Right hindlimb (tissue), 1 donor: ENCODE data around the gene SLC2A3.
"Not testable (repeated sequence)": the region's sequence is repeated elsewhere in the genome, so short reads cannot be mapped to it uniquely, and the experiment has no call there.

ENCODE experiments used
- DNase-seq: peaks from one replicate; pipeline ENCODE4 v3.0.0-alpha.2; 2018

Gene SLC2A3

DNA sequence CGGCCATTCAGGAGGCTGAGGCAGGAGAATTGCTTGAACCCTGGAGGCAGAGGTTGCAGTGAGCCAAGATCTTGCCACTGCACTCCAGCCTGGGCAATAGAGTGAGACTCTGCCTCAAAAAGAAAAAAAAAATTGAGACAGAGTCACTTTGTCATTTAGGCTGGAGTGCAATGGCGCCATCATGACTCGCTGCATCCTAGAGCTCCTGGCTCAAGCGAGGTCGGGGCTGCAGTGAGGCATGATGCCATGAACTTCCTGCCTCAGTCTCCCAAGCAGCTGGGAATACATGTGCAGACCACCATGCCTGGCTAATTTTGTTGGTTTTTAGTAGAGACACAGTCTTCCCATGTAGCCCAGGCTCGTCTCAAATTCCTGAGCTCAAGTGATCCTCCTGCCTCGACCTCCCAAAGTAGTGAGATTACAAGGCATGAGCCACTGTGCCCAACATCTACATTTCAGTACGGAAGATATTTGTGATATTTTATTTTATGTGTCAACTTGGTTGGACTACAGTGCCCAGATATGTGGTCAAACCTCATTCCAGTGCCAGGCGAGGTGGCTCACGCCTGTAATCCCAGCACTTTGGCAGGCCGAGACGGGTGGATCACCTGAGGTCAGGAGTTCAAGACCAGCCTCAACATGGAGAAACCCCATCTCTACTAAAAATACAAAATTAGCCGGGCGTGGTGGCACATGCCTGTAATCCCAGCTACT lies 14.4 kb upstream of the SLC2A3 start:
- not testable (repeated sequence) for DNase-seq

DNA sequence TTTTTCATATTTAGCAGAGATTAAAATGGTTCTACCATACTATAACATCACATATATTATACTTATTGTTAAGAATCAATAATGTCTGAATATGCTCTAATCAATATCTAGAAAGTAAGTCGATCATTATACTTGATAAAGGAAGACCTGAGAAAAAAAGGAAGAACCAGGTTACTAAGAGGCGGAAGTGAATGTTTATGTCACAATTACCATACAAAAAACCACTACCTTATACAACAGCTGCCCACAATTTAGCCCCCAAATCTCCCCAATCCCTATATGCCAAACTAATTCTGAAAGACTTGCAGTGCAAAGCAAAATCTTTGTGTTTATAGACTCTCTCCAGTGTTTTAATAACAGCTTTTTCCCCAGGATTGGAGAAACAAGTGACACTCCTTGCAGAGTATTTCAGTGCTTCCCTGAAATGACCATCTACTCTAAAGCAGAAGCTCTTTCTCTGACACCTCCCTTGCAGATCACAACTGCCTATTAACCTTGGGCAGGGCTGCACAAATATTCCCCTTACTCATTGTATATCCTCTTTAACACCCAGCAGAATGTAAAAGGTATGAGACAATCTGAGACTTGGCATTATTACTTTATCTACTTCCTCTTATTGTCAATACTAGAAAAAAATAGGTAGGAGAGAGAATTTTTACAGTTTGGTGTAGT lies 12.7 kb upstream of the SLC2A3 start:
- no peak for DNase-seq

DNA sequence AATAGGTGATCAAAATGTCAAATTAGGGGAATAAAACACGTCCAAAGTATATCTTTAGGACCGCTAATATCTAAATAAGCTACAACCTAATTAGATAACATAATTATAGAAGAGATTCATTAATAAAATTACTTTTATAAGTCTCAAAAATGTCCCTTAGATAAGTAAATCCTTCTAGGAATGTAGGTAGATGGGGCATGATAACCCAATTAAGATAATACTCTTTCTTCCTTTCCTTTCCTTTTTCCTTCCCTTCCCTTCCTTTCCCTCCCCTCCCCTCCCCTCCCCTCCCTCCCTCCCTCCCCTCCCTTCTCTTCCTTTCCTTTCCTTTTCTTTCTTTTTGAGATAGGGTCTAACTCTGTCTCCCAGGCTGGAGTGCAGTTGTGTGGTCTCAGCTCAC lies 11.0 kb upstream of the SLC2A3 start:
- DNase-seq = no peak

DNA sequence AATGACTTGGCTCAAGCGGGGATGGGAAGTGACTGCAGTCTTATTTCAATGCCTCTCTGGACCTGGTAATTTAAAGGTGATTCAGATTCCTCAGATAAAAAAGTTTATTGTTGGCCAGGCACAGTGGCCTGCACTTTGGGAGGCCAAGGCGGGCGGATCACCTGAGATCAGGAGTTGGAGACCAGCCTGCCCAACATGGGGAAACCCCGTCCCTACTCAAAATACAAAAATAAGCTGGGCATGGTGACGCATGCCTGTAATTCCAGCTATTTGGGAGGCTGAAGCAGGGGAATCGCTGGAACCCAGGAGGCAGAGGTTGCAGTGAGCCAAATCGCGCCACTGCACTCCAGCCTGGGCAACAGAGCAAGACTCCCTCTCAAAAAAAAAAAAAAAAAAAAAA lies 8.8 kb upstream of the SLC2A3 start:
- DNase-seq = not testable (repeated sequence)

DNA sequence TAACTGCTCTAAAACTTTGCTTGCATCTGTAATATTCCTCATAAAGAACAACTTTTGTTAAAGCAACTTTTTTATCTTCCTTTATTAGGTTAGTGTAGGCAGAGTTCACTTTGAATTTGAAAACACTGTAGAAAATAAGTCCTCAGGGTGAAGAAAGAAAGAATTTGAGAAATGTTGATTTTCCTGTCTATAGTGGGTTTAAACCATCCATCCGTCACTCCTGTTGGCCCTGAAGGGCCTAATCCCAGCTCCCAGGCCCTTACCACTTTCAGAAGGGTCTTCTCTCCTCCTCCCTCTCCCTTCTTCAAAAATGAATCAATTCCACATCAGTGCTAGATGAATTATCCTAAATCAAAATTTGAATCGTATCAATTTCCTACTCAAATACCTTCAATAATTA lies 4.9 kb upstream of the SLC2A3 start:
- DNase-seq = no peak

DNA sequence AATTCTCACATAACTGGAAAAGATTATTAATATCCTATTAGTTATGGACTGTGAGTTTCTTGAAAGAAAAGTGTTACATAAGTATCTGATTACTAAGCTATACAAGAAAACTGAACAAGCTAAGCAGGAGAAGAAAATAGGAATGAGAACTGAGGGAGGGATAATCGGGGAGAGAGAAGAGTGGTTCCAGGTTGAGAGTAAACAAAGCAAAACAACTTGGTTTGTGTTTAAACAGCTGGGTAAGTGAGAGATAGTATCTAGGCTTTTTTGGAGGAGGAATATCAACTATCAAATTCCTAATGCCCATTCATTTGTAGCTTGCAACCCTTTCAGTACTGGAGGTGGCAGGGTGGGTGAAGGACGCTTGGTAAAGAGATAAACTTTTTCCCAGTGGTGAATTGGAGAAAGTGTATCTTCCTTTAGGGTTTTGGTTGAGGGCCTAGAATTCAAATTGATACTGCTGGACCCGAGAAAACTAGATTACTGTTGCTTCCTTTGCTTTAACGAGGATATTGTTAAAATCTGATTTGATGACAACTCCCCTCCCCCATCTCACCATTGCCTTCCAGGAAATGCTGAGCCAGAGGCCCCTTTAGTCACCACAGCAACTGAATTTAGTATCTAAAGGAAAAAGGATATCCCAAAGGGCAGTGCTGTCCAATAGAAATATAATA lies 2.0 kb upstream of the SLC2A3 start:
- peak; percentile 41 for DNase-seq

DNA sequence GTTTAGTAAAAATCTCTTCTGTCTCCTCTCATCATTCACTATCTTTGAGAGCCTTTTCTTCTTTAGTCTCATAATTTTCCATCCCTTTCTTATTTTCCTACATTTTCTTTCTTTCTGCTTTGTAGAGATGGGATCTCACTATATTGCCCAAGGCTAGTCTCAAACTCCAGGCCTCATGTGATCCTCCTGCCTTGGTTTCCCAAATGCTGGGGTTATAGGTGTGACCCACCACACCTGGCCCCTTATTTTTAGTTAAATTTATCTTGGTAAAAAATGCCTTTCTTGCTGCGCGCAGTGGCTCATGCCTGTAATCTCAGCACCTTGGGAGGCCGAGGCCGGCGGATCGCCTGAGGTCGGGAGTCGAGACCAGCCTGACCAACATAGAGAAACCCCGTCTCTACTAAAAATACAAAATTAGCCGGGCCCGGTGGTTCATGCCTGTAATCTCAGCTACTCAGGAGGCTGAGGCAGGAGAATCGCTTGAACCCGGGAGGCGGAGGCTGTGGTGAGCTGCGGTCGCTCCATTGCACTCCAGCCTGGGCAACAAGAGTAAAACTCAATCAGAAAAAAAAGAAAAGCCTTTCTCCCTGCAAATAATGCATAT lies 996 bp downstream of the SLC2A3 start:
- DNase-seq = no peak

DNA sequence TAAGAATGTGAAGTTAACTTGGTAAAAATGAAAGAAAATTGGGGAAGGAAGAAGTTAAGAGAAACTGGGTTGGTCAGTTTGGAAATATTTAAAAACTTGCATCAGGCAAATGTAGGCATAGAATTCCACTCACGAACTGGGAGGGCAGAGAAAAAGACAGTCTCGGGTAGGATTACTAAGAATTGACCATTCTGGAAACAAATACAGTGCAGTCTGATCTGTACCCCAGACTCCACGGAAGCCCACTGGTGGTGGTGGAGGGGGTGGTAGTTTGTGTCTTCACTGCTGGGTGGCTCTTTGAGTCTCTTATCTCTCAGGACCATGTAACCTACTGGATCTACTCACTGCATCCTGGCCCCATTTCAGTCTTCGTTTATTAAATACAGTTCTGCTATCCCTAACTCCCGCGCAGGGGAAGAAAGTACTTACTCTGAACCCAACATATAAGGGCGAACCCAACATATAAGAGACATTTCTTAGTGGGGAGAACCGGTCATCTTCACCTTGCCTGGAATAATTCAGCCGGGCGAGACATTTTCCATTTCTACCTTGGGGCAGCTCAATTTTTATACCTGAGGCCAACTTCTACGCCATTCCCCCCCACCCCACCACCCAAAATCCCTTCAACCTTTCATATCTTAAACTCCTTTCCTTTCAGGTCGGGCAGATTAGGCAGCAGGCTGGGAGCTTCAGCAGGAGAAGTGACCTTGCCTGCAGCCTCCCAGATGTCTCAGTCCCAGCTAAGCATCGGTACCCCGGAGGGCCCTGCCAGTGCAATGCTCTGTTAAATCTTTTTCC lies 1.7 kb downstream of the SLC2A3 start:
- DNase-seq = no peak

DNA sequence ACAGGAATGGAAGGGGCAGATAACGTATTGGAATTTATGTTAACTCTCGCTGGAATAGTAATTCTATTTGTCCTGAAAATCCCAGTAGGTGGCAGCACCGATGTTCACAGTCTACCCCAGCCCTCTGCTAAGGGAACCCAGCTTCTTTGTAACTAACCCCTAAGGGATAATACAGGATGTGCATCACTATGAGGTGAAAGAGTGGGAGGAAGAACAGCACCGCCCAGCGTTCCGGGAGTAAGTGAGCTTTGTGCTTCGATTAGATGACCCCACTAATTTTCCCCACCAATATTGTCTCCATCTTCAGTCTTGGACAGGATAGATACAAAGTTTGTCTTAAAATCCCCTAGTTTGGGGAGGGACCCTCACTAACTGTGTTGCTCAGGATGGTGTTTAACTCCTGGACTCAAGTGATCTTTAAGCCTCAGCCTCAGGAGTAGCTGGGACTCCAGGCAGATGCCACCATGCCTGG lies 2.7 kb downstream of the SLC2A3 start:
- DNase-seq = peak; percentile 77

DNA sequence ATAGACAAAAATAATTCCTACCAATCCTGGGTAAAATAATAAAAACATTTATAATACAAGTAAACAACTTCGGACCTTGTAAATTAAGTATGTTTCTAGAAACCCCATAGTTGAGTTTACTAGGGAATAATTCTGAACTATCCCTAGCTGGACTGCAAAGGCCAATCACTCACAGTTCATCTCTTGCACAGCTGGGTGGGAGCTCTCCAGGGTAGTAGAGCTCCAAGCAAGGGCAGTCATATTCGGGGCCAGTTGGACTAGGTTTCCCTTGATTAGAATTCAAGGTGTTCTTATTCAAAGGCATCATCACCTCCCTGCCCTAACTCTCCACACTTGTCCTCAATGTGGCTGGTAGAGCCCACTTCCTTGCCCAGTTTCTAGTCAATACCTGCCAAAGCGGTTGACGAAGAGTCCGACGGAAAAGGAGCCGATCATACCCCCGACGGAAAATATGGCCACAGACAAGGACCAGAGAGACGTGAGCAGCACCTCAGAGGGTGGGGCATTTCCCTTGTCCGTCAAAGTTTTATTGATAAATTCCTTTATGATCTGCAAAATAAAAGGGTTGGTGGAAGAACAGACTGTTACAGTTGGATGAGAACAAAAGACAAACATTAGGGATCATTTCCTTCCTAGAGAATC lies 3.3 kb downstream of the SLC2A3 start:
- DNase-seq = not testable (repeated sequence)

DNA sequence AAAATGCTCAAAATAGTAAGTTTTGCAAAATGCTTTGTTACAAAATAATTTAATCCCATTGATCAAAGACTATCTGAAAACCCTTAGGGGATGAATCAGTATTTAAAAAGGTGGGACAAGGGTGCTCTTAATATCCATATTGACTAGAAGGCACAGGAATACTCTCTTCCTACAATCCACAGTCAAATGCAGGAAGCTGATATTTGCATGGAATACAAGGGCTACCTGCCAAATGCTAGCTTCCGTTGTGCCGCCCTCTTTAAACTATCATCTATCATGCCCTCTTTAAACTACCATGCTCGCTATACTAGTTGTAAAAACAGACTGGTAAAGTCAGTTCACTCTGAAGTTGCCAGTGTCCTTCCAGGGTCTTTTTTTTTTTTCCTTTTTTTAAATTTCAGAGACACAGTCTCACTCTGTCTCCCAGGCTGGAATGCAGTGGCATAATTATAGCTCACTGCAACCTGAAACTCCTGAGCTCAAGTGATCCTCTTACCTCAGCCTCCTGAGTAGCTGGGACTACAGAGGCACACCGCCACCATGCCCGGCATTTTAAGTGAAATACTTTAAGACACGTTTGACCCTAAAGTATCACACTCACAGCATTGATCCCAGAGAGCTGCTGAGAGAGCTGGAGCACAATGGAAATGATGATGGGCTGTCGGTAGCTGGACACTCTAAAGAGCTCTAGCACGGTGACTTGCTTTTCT lies 6.7 kb downstream of the SLC2A3 start:
- DNase-seq = no peak

DNA sequence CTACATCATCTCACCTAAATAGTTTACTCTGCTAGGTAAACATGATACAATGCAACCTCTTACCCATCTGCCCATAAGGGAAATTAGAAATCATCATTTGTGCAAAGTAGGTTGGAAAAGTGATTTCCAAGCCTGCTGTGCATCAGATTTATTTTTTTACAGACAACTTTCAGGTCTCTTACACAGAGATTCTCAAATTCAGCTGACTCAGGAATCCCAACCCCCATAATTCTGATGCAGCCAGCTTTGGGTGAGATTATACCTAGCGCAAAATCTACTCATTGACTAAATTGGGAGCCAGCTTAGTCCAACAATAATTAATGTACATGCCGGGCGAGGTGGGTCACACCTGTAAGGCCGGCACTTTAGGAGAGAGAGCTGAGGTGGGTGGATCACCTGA lies 8.5 kb downstream of the SLC2A3 start:
- DNase-seq = no peak

DNA sequence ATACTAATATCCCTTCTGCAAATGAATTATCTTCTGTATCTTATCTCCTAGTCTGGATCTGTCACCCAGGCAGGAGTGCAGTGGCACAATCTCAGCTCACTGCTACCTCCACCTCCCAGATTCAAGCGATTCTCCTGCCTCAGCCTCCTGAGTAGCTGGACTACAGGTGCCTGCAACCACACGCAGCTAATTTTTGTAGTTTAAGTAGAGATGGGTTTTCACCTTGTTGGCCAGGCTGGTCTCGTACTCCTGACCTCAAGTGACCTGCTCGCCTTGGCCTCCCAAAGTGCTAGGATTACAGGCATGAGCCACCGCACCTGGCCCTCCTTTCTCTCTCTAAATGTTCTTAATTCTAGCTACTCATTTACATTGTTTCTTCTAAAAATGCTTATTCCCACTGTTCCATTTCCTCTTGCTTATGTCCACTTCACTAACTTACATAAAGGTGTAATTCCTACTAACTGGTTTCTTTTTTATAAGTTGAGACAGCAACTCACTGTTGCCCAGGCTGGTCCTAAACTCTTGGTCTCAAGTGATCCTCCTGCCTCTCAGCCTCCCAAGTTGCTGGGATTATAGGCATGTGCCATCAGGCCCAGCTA lies 9.8 kb downstream of the SLC2A3 start:
- DNase-seq = not testable (repeated sequence)

DNA sequence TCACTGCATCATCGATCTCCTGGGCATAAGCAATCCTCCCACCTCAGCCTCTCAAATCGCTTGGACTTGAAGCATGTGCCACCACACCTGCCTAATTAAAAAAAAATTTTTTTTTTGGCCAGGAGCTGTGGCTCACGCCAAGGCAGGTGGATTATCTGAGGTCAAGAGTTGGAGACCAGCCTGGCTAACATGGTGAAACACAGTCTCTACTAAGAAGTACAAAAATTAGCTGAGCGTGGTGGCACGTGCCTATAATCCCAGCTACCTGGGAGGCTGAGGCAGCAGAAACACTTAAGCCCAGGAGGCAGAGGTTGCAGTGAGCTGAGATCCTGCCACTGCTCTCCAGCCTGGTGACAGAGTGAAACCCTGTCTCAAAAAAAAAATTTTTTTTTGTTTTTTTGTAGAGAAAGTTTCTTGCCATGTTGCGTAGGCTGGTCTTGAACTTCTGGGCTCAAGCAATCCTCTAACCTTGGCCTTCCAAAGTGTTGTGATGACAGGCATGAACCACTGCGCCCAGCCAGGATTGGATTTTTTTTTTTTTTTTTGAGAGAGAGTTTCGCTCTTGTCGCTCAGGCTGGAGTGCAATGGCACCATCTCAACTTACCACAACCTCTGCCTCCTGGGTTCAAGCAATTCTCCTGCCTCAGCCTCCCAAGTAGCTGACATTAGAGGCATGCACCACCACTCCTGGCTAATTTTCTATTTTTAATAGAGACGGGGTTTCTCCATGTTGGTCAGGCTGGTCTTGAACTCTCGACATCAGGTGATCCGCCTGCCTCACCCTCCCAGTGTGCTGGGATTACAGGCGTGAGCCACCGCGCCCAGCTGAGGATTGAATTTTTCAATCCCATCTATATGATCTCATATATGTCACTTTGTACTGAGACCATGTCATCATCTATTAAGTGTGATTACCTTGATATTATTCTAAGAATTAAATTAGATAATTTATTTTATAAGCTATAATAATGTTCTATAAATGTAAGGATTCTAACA lies 12.4 kb downstream of the SLC2A3 start:
- DNase-seq = no peak

DNA sequence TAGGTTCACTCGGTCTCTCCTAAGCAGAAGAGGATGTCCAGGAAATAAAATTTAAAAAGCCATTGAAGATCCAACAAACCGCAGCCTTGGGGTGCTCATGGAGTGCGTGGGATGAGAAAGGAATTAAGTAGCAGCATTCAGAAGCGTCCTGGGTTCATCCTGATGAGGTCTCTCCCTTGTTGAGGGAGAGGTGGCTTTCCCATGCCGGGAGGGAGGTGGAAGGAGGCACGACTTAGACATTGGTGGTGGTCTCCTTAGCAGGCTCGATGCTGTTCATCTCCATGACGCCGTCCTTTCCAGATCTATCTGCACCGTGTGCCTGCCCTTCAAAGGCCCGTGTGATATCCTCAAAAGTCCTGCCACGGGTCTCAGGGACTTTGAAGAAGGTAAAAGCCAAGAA lies 14.8 kb downstream of the SLC2A3 start:
- not testable (repeated sequence) for DNase-seq

DNA sequence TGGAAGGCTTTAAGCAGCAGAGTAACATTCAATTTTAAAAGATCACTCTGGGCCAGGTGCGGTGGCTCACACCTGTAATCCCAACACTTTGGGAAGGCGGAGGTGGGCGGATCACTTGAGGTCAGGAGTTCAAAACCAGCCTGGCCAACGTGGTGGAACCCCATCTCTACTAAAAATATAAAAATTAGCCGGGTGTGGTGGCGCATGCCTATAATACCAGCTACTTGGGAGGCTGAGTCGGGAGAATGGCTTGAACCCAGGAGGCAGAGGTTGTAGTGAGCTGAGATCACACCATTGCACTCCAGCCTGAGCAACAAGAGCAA lies 17.8 kb downstream of the SLC2A3 start:
- DNase-seq = not testable (repeated sequence)

DNA sequence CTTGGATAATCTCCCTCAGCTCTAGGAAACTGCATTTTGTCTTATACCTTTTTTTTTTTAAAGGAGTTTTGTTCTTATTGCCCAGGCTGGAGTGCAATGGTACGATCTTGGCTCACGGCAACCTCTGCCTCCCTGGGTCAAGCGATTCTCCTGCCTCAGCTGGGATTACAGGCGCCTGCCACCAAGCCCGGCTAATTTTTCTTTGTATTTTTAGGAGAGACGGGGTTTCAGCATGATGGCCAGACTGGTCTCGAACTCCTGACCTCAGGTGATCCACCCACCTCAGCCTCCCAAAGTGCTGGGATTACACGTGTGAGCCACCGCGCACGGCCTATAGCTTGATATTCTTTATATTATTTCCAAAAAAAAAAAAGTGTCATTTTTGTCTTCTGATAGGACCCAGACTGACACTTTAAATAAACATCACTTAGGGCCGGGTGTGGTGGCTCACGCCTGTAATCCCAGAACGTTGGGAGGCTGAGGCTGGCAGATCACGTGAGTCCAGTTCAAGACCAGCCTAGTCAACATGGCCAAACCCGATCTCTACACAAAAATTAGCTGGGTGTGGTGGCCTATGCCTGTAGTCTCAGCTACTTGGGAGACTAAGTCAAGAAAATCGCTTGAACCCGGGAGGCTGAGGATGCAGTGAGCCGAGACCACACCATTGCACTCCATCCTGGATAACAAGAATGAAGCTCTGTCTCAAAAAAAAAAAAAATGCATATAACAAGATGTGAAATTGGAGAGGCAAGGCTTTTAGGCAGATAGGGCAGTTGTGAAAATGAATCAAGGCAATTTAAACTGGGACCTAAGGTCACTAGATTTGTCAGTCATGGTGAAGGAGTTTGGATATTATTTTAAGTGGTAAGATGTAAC lies 18.4 kb downstream of the SLC2A3 start:
- no peak for DNase-seq

DNA sequence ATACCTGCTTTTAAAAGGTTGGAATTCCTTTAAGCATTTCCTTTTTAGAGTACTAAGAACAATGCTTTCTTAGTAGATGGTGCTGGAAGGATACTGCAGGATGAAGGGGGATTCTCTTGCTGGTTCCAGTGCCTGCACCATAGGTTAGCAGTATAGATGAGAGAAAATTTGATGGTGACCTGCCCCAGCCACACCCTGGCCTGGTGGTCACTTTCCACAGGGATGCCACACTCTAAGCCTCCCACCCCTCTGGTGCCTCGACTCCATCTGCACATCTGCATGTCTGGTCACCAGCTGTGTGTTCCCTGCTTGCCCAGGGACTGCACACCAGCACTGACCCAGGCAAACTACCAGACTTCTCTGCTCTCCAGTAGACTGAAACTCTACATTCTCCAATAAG lies 19.1 kb downstream of the SLC2A3 start:
- DNase-seq = no peak
